VCaP (cell line): Measurements from ENCODE around the gene TRPV6.

ENCODE experiments used
- H3K27ac ChIP-seq: fragments of 450-650 bp; 2 replicates; pipeline ENCODE4 v1.5.1; 2017
- CTCF ChIP-seq: fragments of 450-650 bp; conservative IDR thresholded peaks from 2 replicates; pipeline ENCODE4 v1.5.1; 2017; ENCODE audit warnings: mild to moderate bottlenecking, moderate library complexity

The TRPV6 gene

DNA sequence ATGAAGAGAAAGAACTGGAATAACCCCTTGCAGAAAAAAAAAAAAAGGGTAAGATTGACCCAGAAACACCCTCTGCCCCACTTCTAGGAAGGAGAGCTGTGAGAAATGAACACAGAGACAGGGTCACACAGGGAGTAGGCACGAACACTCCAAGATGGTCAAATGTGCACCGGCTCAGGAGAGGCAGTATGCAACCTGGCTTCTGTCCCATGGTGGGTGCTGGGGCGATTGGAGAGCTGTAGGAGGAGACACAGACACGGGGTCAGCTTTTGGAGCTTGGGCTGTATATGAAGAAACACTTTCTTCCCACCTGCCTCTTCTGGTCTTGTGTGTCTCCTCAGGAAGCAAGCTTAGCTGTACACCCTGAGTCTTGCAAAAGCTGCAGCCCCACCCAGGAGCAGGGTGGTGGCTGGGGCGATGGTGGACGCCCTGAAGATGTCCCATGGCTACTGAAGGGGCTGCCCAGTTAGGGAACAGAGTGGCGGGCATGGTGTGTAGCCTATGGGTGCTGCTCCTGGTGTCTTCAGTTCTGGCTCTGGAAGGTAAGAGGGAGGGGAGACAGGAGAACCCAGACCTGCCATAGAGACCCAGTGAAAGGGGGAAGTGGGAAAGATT, 22.7 kb downstream of the TRPV6 start:
- H3K27ac ChIP-seq, result peak overlapping the region; percentile 97
- TF ChIP-seq CTCF, result no peak

GRCh38 chr7:142862351-142862750, 23.2 kb downstream of the TRPV6 start:
- no peak for TF ChIP-seq CTCF
- peak overlapping the region; percentile 97 for H3K27ac ChIP-seq

- TF ChIP-seq CTCF, result no peak
- peak overlapping the region; percentile 97 for H3K27ac ChIP-seq
These were observed 24.6 kb downstream of the TRPV6 start for GRCh38 chr7:142860968-142861367.

DNA sequence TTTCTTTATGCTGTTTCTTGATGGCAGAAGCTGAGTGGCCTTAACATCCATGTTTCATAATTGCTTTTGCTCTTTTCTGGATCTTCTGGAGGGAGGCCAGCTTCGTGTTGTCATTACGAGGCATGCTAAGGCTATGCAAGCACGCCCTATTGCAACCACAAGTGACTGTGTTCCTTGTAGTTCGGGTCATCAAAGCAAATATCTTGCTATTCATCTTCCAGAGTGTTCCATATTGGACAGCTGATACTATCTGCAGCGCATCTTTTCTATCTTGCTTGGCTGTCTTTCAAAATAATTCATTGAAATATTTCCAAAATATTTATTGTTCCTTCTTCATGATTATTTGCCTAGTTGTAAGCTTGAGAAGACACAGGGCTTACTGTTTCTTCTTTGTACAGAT, 25.7 kb downstream of the TRPV6 start:
- no peak for TF ChIP-seq CTCF
- peak overlapping the region; percentile 97 for H3K27ac ChIP-seq

DNA sequence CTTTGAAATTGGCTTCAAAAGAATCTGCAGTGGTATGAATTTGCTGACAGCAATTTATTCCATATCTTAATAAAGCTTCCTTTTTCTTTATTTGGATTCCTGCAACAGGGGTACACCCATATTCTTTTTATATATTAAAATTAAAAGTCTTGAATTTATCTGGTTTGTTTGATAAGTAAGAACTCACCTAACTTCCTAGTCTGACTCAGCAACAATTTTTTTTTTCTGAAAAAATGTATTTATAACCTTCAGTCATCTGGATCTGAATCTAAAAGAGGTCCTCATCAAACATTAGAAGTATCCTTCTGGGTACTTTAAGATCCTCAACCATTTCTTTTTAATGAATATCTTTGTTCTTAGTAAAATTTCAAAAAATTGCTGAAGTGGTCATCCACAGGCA, 26.1 kb downstream of the TRPV6 start:
- TF ChIP-seq CTCF, result no peak
- H3K27ac ChIP-seq, result peak overlapping the region; percentile 97

DNA sequence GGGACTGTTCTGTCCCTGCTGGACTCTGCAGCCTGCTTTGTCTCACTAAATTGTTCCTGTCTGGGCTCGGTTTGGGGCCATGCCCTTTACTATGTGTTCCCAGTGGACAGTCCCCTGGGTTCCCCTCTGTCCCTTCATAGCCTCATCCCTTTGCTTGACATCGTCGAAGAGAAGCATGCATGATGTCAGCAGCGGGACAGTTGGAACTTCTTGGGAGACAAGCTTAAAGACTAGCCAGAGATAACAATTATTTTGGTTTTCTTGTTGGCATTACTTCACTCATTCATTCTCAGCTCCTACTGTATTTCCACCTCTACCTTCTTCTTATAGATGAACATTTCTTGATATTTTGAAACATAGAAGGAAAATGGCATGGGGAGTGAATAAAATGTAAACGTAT, 27.9 kb downstream of the TRPV6 start:
- peak overlapping the region; percentile 97 for H3K27ac ChIP-seq
- TF ChIP-seq CTCF, result no peak

DNA sequence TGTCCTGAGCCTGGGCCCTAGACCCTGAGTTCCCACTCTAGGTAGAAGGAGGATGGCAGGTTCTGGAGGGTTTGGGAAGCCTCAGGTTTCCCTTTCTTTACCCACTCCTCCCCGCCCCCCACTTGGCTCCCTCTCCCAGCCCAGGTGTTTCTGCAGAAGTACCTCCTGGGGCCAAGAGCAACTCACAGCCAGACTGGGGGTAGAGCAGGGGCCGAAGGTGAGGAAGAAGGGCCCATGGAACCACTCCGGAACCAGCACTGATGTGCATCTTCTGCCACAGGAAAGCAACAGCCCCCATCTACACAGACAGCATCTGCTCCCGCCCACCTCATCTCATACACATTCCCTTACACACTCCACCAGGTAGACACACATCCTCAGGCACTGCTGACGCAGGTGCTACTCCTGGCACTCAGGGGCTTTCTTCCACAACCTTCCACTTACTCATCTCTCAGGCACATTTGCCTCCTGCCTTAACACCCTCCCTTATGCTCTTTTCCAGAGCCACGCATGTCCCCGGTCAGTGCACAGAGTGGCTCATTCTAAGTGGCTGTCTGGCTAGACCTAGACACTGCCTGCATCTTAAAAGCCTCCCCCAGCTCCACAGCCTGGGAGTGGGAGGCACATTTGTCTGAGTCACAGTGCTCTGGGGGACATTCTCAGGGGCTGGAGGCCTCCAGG, 28.8 kb downstream of the TRPV6 start:
- H3K27ac ChIP-seq, result peak overlapping the region; percentile 97
- no peak for TF ChIP-seq CTCF
